Activated T-cell treated with anti-CD3 and anti-CD28 coated beads for 48 hours (primary cell): ENCODE results near the gene RASL11B.

Source experiments
- DNase-seq: peaks from one replicate; pipeline ENCODE4 v3.0.0-alpha.2; 2020; ENCODE audit warnings: low read depth

RASL11B gene

GRCh38 chr4:52843351-52843750, 18.8 kb upstream of the RASL11B start:
- DNase-seq: no peak

GRCh38 chr4:52843958-52844357, 18.2 kb upstream of the RASL11B start:
- DNase-seq: no peak

DNA sequence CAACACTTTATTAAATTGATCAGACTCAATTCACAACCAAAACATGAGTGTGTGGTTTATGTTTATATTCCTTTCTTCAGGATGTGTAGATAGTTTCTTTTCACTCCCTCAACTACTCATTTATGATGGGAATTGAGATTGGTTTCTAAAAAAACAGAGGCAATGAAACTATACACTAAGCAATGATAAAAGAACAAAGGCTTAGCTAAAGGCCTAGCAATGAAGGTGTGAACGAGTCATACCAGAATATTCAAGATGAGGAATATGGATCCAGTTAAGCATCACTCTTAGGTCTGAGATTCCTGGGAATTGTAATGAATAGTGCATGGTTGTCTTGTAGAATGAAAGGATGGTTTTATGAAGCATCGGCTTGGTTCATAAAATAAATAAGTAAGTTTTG, 17.5 kb upstream of the RASL11B start:
- DNase-seq: no peak

DNA sequence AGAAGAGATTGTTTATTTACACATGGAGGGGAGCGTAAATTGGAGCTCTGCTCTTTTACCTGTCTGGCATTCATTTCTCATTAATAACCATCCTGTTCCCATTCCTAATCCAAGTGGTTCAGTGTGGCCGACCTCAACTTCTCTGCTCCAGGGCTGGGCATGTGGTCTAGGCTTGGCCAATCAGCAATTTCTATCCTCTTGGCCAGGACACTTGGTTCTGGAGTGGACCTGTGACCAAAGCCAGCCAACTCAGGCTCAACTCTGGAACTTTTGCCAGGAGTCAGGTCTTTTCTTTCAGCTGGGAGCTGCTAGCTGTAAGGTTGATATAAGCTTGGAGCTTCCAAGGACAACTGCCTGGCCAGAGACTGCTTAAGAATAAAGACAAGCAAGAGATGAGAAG, 15.6 kb upstream of the RASL11B start:
- no peak for DNase-seq

DNA sequence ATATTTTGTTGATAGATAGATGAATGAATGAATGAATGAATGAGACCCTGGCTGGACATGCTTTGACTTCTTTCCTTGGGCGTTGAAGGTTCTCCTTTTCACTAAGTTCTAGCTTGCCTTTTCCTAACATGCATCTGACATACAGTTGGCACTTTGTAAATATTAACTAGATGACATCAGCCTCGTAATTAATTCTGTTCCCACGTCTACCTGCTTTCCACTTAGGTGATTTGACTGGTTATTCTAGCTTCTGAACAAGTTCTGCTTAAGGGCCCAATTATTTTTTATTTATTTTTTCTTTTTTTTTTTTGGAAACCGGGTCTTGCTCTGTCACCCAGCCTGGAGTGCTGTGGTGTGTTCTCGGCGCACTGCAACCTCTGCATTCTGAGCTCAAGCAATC, 13.9 kb upstream of the RASL11B start:
- DNase-seq: no peak

DNA sequence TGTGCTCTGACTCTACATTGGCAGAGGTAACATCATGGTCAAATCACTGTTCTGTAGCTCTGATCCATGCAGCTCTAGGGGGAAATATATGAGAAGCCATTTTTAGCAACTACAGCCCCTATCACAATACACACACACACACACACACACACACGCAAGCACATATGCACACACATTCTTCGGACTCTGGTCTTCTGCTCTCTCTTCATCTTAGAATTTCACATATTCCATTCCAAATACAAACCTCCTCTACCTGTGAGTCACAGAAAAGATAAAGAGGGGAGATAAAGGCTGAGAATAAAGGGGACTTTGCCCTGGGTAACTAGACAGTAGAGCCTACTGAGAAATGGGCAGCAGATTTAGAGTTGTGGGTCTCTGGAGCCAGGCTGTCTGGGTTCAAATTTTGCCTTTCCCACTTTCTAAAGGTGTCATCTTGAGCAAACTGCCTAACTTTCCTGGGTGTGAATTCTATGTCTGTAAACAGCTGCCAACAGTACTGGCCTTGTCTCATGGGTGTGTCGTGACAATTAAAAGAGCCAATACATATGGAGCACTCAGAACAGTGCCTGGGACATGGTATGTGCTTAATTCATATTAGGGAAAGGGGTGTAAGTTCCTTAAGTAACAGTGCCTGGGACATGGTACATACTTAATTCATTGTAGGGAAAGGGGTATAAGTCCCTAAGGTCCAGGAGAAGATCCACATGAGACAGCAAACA, 11.6 kb upstream of the RASL11B start:
- no peak for DNase-seq

GRCh38 chr4:52852041-52852440, 10.1 kb upstream of the RASL11B start:
- DNase-seq: no peak

DNA sequence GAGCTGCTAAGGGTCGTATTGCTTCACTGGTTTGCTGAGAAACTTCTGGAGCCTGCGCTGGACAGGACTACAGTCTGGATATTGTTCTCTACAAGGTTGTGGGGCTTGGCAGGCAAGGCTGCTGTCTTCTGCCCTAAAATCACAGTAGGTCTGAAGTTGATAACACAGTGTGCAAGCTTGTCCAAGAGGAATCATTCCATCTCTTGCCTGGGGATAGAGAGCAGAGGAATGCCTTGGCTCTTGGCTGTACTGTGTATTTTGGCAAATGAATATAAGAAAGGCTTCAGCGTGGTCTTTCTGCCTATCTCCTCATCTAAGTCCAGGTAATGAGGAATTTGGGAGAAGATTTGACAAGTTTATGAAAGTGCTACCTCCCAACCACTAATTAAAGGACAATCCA, 9.4 kb upstream of the RASL11B start:
- no peak for DNase-seq

DNA sequence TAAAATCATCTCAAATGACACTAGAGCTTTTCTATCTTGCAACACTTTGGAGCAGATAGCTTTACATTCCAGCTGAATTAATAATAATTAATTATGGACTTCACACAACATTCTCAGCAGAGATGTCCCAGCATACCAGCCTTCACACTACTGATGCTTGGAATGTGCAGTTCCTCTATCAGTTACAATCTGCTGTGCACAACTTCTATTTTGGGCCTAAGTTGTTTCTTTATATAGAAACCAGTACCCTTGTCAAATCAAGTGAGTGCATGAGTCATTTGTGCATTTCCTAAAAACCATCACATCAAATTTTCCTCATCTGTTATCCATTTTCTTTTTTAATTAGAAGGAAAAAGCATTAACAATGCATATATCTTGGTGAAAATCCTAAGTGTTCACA, 8.8 kb upstream of the RASL11B start:
- DNase-seq: no peak

- DNase-seq: no peak
These were observed 5.3 kb upstream of the RASL11B start for GRCh38 chr4:52856801-52857200.

GRCh38 chr4:52860361-52860760, 1.8 kb upstream of the RASL11B start:
- DNase-seq: no peak

DNA sequence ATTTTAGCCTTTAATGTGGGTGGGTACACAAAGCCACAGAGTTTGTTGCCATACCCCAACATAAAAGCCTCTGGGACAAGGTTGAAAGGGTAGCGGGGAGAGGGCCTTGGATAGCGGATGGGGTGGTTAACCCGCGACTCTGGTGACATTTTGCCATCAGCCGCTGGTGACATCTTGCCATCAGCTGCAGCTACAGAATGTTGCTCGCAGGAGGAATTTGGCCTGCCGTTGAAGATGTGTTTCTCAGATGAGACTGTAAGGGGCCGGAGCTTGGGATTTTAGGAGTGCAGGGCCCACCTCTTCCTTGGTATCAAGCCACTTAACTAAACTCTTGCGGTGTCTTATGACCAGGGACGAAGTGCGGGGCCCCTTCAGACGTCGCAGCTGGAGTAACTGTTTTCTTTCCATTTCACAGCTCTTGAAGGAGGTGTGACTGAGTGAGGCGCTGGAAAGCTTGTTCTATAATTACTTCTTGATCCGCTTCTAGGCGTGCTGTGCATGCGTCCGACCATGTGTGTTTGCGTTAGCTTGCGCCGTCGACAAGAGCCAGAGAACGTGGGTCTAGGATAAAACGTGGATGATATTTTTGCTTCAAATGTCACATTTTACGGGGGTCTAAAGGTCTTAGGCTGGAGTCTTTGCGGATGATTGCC, 820 bp upstream of the RASL11B start:
- DNase-seq: no peak

DNA sequence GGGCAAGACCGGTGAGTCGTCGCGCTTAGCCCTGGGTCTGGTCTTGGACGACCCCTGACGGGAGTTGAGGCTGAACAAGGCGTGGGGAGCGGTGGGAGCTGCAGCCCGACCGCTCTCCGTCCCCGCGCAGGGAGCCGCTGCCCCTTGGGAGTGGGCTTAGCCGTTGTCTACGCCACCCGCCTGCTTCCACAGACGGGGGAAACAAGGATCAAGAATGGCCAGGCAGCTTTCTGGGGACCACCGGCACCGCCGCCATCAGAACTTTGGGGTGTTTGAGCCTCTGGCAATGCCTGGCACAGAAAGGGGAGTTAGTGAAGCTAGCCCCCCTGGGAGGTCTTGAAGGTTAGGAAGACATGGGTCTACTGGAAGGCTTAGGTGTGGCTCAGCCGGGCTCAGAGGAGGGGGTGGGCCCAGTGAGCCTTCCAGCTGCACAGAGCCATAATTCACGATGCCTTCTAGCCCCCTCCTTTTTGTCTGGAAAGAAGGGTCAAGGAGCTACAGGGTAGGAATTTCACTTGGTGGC, 583 bp downstream of the RASL11B start:
- no peak for DNase-seq

DNA sequence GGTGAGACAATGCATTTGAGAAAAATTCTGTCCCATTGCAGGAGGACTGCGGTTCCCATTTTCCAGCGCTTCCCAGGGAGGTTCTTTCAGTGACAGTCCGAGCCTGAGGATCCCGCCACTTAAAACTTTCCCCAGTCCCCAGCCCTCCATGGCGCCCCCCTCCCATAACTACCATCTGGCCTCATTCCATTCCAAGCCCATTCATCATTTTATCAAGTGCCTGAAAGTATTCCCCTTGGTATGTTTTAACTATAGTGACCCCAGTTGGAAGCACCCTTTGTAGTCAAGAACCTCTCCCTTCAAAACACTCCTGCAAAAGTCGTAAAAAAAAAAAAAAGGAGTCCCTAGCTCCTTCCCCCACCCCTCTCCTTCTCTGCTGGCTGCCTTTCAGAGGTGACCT, 1.2 kb downstream of the RASL11B start:
- no peak for DNase-seq

- no peak for DNase-seq
These were observed 2.7 kb downstream of the RASL11B start for GRCh38 chr4:52864793-52865192.

DNA sequence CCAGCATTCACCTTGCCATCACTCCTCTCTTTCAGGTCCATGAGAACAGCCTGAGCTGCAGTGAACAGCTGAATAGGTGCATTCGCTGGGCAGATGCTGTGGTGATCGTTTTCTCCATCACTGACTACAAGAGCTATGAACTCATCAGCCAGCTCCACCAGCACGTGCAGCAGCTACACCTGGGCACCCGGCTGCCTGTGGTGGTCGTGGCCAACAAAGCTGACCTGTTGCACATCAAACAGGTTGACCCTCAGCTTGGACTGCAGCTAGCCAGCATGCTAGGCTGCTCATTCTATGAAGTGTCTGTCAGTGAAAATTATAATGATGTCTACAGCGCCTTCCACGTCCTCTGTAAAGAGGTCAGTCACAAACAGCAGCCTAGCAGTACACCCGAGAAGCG, 3.2 kb downstream of the RASL11B start:
- no peak for DNase-seq

DNA sequence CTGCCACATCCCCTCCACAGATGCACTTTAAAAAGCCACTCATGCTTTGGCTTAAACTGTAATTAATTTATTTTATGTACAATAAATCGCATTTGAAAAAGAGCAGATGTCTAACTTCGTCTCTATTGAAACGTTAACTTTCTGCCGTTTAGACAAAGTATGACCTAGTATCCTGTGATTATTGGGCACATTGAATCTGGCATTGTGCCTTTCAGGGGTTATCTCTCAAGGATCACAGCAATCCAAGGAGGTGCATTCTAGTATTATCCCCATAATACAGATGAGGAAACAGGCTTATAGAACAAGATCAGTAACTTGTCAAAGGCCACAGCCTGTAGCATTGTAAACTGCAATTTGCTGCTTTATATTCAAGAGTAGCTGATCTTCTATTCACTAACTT, 4.6 kb downstream of the RASL11B start:
- no peak for DNase-seq

- DNase-seq: no peak
These were observed 5.0 kb downstream of the RASL11B start for GRCh38 chr4:52867163-52867562.

DNA sequence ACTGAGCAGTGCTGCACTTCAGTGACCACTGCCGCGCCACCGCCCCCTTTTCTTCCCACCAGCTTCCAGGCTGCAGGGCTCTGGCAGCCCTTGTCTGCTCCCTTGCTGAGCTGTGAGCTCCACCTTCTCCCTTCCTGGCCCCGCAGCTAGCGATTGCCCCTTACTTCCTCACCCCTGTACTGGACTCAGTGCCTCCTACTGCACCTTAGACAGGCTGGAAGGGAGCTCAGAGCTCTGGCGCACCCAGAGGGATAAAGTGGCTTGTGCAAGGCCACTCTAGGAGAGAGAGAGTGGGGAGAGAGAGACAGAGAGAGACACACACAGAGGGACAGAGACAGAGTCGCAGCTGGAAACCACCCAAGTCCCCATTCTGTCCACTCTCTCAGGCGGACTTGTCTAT, 6.0 kb downstream of the RASL11B start:
- no peak for DNase-seq

GRCh38 chr4:52869196-52869595, 7.1 kb downstream of the RASL11B start:
- no peak for DNase-seq

GRCh38 chr4:52869656-52870055, 7.5 kb downstream of the RASL11B start:
- no peak for DNase-seq

DNA sequence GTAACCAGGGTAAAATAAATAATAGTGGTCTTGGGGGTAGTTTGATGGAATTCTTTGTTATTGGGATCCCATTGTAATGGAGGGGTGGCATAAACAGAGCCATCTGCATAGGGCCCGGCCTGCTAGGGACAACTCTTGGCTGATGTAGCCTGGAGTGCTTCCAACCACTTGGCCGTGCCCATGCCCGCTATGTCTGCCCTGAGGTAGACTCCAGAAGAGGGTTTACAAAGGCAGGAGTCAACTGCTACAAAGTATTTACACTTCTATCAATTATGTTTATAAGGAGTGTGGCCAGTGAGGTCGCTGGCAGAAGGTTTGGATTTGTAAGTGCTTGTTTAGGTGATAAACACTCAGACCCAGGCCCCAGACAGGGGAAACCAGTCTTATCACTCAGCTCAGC, 8.1 kb downstream of the RASL11B start:
- DNase-seq: no peak

- DNase-seq: no peak
These were observed 11.1 kb downstream of the RASL11B start for GRCh38 chr4:52873191-52873590.

- no peak for DNase-seq
These were observed 11.8 kb downstream of the RASL11B start for GRCh38 chr4:52873861-52874343.
